K562 (cell line): ENCODE measurements around the gene KCNB1. TPM values are rescaled to one million over a fixed set of nuclear protein-coding genes. Genes with fewer than 3 reads are reported as not detected.

Source experiments
- ATAC-seq: fragments of 200-7000 bp; cut with Tn5 transposase; 3 replicates; pipeline ENCODE4 v1.9.1; 2020; ENCODE audit warnings: moderate library complexity
- BruUV-seq: library from RNA; stranded (reverse); fragments of 400-500 nt; replicated peaks from 2 replicates; lab custom pipeline; 2021; lab: Mats Ljungman, UMichigan
- CTCF ChIA-PET: fragments of 300-600 bp; formaldehyde crosslinking; extraction: SDS; loops from one replicate; lab custom pipeline; 2021; ENCODE audit warnings: low intra/inter-chr PET ratio; lab: Yijun Ruan, JAX
- POLR2A ChIA-PET: fragments of 300-600, 350-650 bp; sonication (Branson Sonifier 250); formaldehyde crosslinking; extraction: SDS; loops from one replicate; lab custom pipeline; 2021; ENCODE audit warnings: antibody characterized with exemption, inconsistent platforms; lab: Yijun Ruan, JAX
- DNase-seq, 4 experiments: peaks; one replicate each; pipeline versions ENCODE4 v3.0.0 to v3.0.0-alpha.2; 2011 to 2018; ENCODE audit warnings: low spot score in 3 of 4, mixed read lengths in 3 of 4; ENCODE audit errors: extremely low read depth in 1 of 4
- FAIRE-seq: peaks from 2 replicates; lab custom pipeline; 2011; peaks lifted over from hg19 to GRCh38; lab: Jason Lieb, UNC
- H2AFZ ChIP-seq: 2 replicates; pipeline ENCODE4 v1.6.0; 2011; ENCODE audit warnings: low read depth, low read length, control low read depth, inconsistent platforms
- H3K27ac ChIP-seq: fragments of 200-600 bp; 3 replicates; pipeline ENCODE4 v1.8.0; 2011; ENCODE audit warnings: low read depth, mild to moderate bottlenecking, control low read depth, inconsistent platforms, low read length, moderate library complexity, mixed read lengths; ENCODE audit errors: extremely low read depth
- H3K27me3 ChIP-seq, 2 experiments: fragments of 300-600 bp in 1 of 2; 2 replicates in 1 of 2; 3 replicates in 1 of 2; pipeline versions ENCODE4 v1.6.0 to v1.8.0; 2011; ENCODE audit warnings: inconsistent platforms in 2 of 2, low read length in 2 of 2, mild to moderate bottlenecking in 1 of 2, mixed read lengths in 1 of 2, moderate library complexity in 1 of 2; ENCODE audit not compliant: control insufficient read depth in 2 of 2, insufficient read depth in 2 of 2
- H3K36me3 ChIP-seq: fragments of 300-600 bp; 3 replicates; pipeline ENCODE4 v1.8.0; 2011; ENCODE audit warnings: mild to moderate bottlenecking, low read length, inconsistent platforms; ENCODE audit not compliant: control insufficient read depth, insufficient read depth
- H3K4me1 ChIP-seq, 2 experiments: fragments of 200-600 bp in 1 of 2; replicated peaks in 1 of 2; 2 replicates in 1 of 2; 3 replicates in 1 of 2; pipeline versions ENCODE4 v1.5.1 to v1.8.0; 2011; ENCODE audit warnings: inconsistent platforms in 2 of 2, low read length in 2 of 2, mild to moderate bottlenecking in 1 of 2, mixed read lengths in 1 of 2, moderate library complexity in 1 of 2; ENCODE audit not compliant: control insufficient read depth in 2 of 2, insufficient read depth in 2 of 2
- H3K4me2 ChIP-seq: 2 replicates; pipeline ENCODE4 v1.6.1; 2011; ENCODE audit warnings: low read length, control low read depth, inconsistent platforms, mixed read lengths; ENCODE audit not compliant: insufficient read depth
- H3K4me3 ChIP-seq: fragments of 200-600 bp; sonication (generic), shearing (Covaris generic); 2 replicates; pipeline ENCODE4 v1.5.1; 2016; ENCODE audit warnings: control low read depth, inconsistent platforms
- H3K79me2 ChIP-seq: fragments of 200-600 bp; 3 replicates; pipeline ENCODE4 v1.8.0; 2011; ENCODE audit warnings: low read length, inconsistent platforms; ENCODE audit not compliant: control insufficient read depth, insufficient read depth
- H3K9ac ChIP-seq, 2 experiments: 2 replicates each; pipeline versions ENCODE4 v1.6.0 to v1.6.1; 2011; ENCODE audit warnings: low read depth in 2 of 2, low read length in 2 of 2, control low read depth in 1 of 2, inconsistent platforms in 1 of 2, mild to moderate bottlenecking in 1 of 2, mixed read lengths in 1 of 2; ENCODE audit not compliant: insufficient read depth in 1 of 2
- H3K9me1 ChIP-seq: one replicate; pipeline ENCODE4 v1.6.0; 2011; ENCODE audit warnings: inconsistent platforms, mild to moderate bottlenecking, low read length, moderate library complexity; ENCODE audit not compliant: control insufficient read depth, insufficient read depth
- H3K9me3 ChIP-seq: replicated peaks from 2 replicates; pipeline ENCODE4 v1.5.1; 2011; ENCODE audit warnings: low read depth, low read length, inconsistent platforms; ENCODE audit not compliant: control insufficient read depth, insufficient read depth
- H4K20me1 ChIP-seq: replicated peaks from 2 replicates; pipeline ENCODE4 v1.6.1; 2011; ENCODE audit warnings: low read length, inconsistent platforms, mixed read lengths; ENCODE audit not compliant: control insufficient read depth, insufficient read depth
- CBFA2T2 ChIP-seq: fragments of 450-650 bp; conservative IDR thresholded peaks from 2 replicates; pipeline ENCODE4 v1.6.1; 2017; ENCODE audit warnings: mild to moderate bottlenecking
- CSDE1 ChIP-seq, 2 experiments: fragments of 450-650 bp; IDR thresholded peaks; 2 replicates each; pipeline ENCODE4 v1.6.1; 2016; ENCODE audit warnings: mild to moderate bottlenecking in 1 of 2
- CTBP1 ChIP-seq: fragments of 450-650 bp; IDR thresholded peaks from 2 replicates; pipeline ENCODE4 v1.6.1; 2016; ENCODE audit warnings: borderline replicate concordance
- FOS ChIP-seq: IDR thresholded peaks from 3 replicates; pipeline ENCODE4 v1.6.1; 2011; ENCODE audit not compliant: insufficient read length; ENCODE audit errors: extremely low read depth
- FOXP1 ChIP-seq: sonication (generic); formaldehyde crosslinking; IDR thresholded peaks from 2 replicates; pipeline ENCODE4 v1.8.0; 2022; ENCODE audit warnings: mild to moderate bottlenecking, missing genetic modification reagents
- ILF3 ChIP-seq: fragments of 450-650 bp; IDR thresholded peaks from 2 replicates; pipeline ENCODE4 v1.6.1; 2018; ENCODE audit warnings: antibody characterized with exemption, mild to moderate bottlenecking, moderate library complexity, borderline replicate concordance
- MBD2 ChIP-seq: sonication (generic); IDR thresholded peaks from 2 replicates; pipeline ENCODE4 v1.6.1; 2016; ENCODE audit warnings: low read depth, borderline replicate concordance
- NEUROD1 ChIP-seq: fragments of 150-350 bp; IDR thresholded peaks from 2 replicates; pipeline ENCODE4 v1.6.1; 2014; ENCODE audit warnings: borderline replicate concordance, low read length, low read depth; ENCODE audit not compliant: partially characterized antibody
- NFYB ChIP-seq: IDR thresholded peaks from 2 replicates; pipeline ENCODE4 v1.6.1; 2011; ENCODE audit warnings: mild to moderate bottlenecking, moderate library complexity; ENCODE audit not compliant: insufficient read length; ENCODE audit errors: extremely low read depth
- NUFIP1 ChIP-seq: fragments of 450-650 bp; IDR thresholded peaks from 2 replicates; pipeline ENCODE4 v1.6.1; 2018; ENCODE audit not compliant: partially characterized antibody
- RAD51 ChIP-seq: fragments of 450-650 bp; IDR thresholded peaks from 2 replicates; pipeline ENCODE4 v1.7.1; 2016; ENCODE audit warnings: low read depth, mild to moderate bottlenecking, borderline replicate concordance
- SIX5 ChIP-seq, 2 experiments: IDR thresholded peaks; 2 replicates each; pipeline ENCODE4 v1.6.1; 2011; ENCODE audit warnings: low read length in 2 of 2, borderline replicate concordance in 1 of 2, low read depth in 1 of 2, mild to moderate bottlenecking in 1 of 2, moderate library complexity in 1 of 2; ENCODE audit not compliant: insufficient read depth in 1 of 2
- SMARCE1 ChIP-seq: fragments of 450-650 bp; IDR thresholded peaks from 2 replicates; pipeline ENCODE4 v1.7.1; 2016; ENCODE audit warnings: mild to moderate bottlenecking
- USF2 ChIP-seq: sonication (generic); formaldehyde crosslinking; IDR thresholded peaks from 2 replicates; pipeline ENCODE4 v1.5.0; 2020; ENCODE audit warnings: missing genetic modification reagents
- ZMIZ1 ChIP-seq, 2 experiments: fragments of 150-350 bp in 1 of 2; IDR thresholded peaks; 2 replicates each; pipeline ENCODE4 v1.6.1; 2012 to 2016; ENCODE audit warnings: low read depth in 2 of 2, low read length in 2 of 2, mild to moderate bottlenecking in 1 of 2, moderate library complexity in 1 of 2
- ZNF143 ChIP-seq: sonication (generic); formaldehyde crosslinking; IDR thresholded peaks from 2 replicates; pipeline ENCODE4 v1.9.0; 2022; ENCODE audit warnings: mild to moderate bottlenecking, missing genetic modification reagents
- ZNF146 ChIP-seq: IDR thresholded peaks from one replicate; pipeline ENCODE4 v1.6.1; 2018; ENCODE audit warnings: missing compliant biosample characterization; ENCODE audit not compliant: unreplicated experiment
- ZNF699 ChIP-seq: fragments of 250-450 bp; sonication (Bioruptor Pico); IDR thresholded peaks from 2 replicates; pipeline ENCODE4 v1.8.0; 2021; ENCODE audit warnings: mild to moderate bottlenecking, moderate library complexity; ENCODE audit not compliant: insufficient replicate concordance
- WGBS: fragments of 100-300 bp; shearing (Covaris generic); methylation state at CpG from one replicate; pipeline ENCODE4 v1.1.6; 2016; ENCODE audit warnings: low coverage, mixed read lengths; ENCODE audit not compliant: insufficient coverage; ENCODE audit errors: missing lambda C conversion rate; 5-methylcytosine and 5-hydroxymethylcytosine counted together
- in situ Hi-C: fragments of 300-500 bp; cut with MboI; formaldehyde crosslinking; loops from 4 replicates; pipeline ENCODE4 v1.15.0; 2018; ENCODE audit warnings: inconsistent platforms, mixed read lengths
- intact Hi-C: fragments of 100-400 bp; cut with micrococcal nuclease; formaldehyde crosslinking; loops from 2 replicates; pipeline ENCODE4 v1.14.2; 2022
- polyA plus RNA-seq, 8 experiments: library from polyadenylated mRNA; depleted of rRNA in 4 of 8; stranded (reverse) in 5 of 8; unstranded in 3 of 8; fragments of >200 nt; fragmentation: Nextera tagmentation in 2 of 8; fragmentation: Illumina TruSeq in 1 of 8; extraction: Ambion mirVana in 2 of 8; extraction: Trizol in 1 of 8; gene quantifications; 2 replicates each; pipeline versions ENCODE4 v1.2.1 to v1.2.3, GENCODE V29; 2011 to 2014; ENCODE audit warnings: inconsistent platforms in 1 of 8, missing spikeins in 1 of 8
- total RNA-seq, 7 experiments: library from RNA; depleted of rRNA in 6 of 7; stranded (reverse); fragments of >200 nt in 6 of 7; fragmentation: Illumina TruSeq in 2 of 7; extraction: Trizol in 2 of 7; gene quantifications; 2 replicates each; pipeline versions ENCODE4 v1.2.1 to v1.2.3, GENCODE V29; 2011 to 2021; ENCODE audit warnings: low replicate concordance in 1 of 7

The KCNB1 gene
- total and polyA plus RNA-seq, 9 of the 15 experiments (the other 6 are each of a cell fraction or from before 2014, with no cell fraction given) = 0.01 to 0.06 TPM; not detected in 7

- POLR2A ChIA-PET = interaction anchor here (0.5 to 1.6 kb wide), 4 partner anchors 9 to 40 kb away, joined by 3 to 6 read pairs (median 4); no protein-coding TSS in a partner anchor
- no peaks in the 10 kb centered on the region for H3K9me1 ChIP-seq
- no peaks in the 10 kb centered on the region for H3K79me2 ChIP-seq
- no peaks in the 10 kb centered on the region for H3K9me3 ChIP-seq
- FAIRE-seq (peak; percentile 90), ATAC-seq (peak; percentile 93), DNase-seq (peak; percentile 26 to 46 (median 34))
- H3K27ac ChIP-seq = no peak overlapping the region
- peaks cover 11 to 52% of the 10 kb centered on the region in 2 experiments; a peak in 3 of 5 replicates for H3K27me3 ChIP-seq
- BruUV-seq = no TSS peak
- no peaks in the 10 kb centered on the region for H3K36me3 ChIP-seq
- H3K4me2 ChIP-seq = no peak overlapping the region
- CTCF ChIA-PET = interaction anchor here (0.8 to 2.2 kb wide), 3 partner anchors 52 to 156 kb away, joined by 3 to 9 read pairs (median 4); no protein-coding TSS in a partner anchor
- 0 out of 2 replicates have a peak overlapping the region, but pooled peaks have one; percentile 20 for H2AFZ ChIP-seq
- H3K4me1 ChIP-seq = no peaks in the 10 kb centered on the region
- 0 out of 2 replicates have a peak, but pooled peaks cover 2% of the 10 kb centered on the region for H4K20me1 ChIP-seq
- in situ Hi-C loops (no loop called here), intact Hi-C loops (loop anchor here (2.0 kb wide), 1 partner anchor 99 kb away; no protein-coding TSS in a partner anchor)
- H3K4me3 ChIP-seq = no peak overlapping the region
- H3K9ac ChIP-seq = no peak overlapping the region
- 8% methylated on average over 1 of the region's 1 CpG for WGBS
- no peak for TF ChIP-seq NEUROD1
- peak; percentile 72 to 74 for TF ChIP-seq SIX5 (IDR thresholded peaks at IDR 0.05; ENCODE audit: borderline replicate concordance in 1 of 2, insufficient read depth in 1 of 2, low read depth in 1 of 2, low read length in 2 of 2)
- TF ChIP-seq ZNF143 (CRISPR knock-in tag) = peak; percentile 87
- 0 out of 2 replicates have a peak, but pooled peaks have one; percentile 15 for TF ChIP-seq CBFA2T2
- peak; percentile 42 for TF ChIP-seq NFYB
- peak; percentile 97 for TF ChIP-seq USF2
- peak; percentile 43; the same call in 1 of the 2 replicates for TF ChIP-seq MBD2
- no peak for TF ChIP-seq NUFIP1
- TF ChIP-seq CSDE1 (IDR thresholded peaks at IDR 0.05) = no peak
- no peak for TF ChIP-seq SMARCE1
- TF ChIP-seq ZNF699 (CRISPR knock-in tag) = no peak
- TF ChIP-seq ZNF146 (CRISPR knock-in tag) = no peak
- TF ChIP-seq CTBP1 = no peak
- TF ChIP-seq ILF3 = no peak
- no peak for TF ChIP-seq ZMIZ1 (IDR thresholded peaks at IDR 0.05; ENCODE audit: low read depth in 2 of 2, low read length in 2 of 2)
- TF ChIP-seq FOS = peak; percentile 39
- TF ChIP-seq FOXP1 (CRISPR knock-in tag) = no peak
- peak; percentile 82 for TF ChIP-seq RAD51
These were observed 97.0 kb downstream of the KCNB1 start for GRCh38 chr20:49385465-49385864.
